Activated CD8-positive, alpha-beta memory T cell treated with anti-CD3 and anti-CD28 coated beads, Interleukin-2, amount 10 ng/mL, durations not matched to agents 7 days and 5 days (primary cell): ENCODE data around the gene RPL38. TPM values are rescaled to one million over a fixed set of nuclear protein-coding genes. Genes with fewer than 3 reads are reported as not detected.
"Not testable (repeated sequence)": the region's sequence is repeated elsewhere in the genome, so short reads cannot be mapped to it uniquely, and the experiment has no call there.

Source experiments
- ATAC-seq: fragments of 150-1000 bp; cut with Tn5 transposase; one replicate; pipeline ENCODE4 v1.10.0; 2021; ENCODE audit warnings: moderate library complexity
- CTCF ChIA-PET: fragments of 350-600 bp; sonication (Branson Sonifier 250); formaldehyde crosslinking; loops from one replicate; lab custom pipeline; 2021; ENCODE audit warnings: antibody characterized with exemption; lab: Charles Lee
- DNase-seq: peaks from one replicate; pipeline ENCODE4 v3.0.0-alpha.2; 2020
- H3K27ac Mint-ChIP-seq: one replicate; pipeline ENCODE4 v1.8.0; 2021; ENCODE audit warnings: mild to moderate bottlenecking, mixed read lengths
- H3K27me3 Mint-ChIP-seq: one replicate; pipeline ENCODE4 v1.8.0; 2021; ENCODE audit warnings: mixed read lengths
- H3K36me3 Mint-ChIP-seq: one replicate; pipeline ENCODE4 v1.8.0; 2021; ENCODE audit warnings: mild to moderate bottlenecking, mixed read lengths
- H3K4me1 Mint-ChIP-seq: one replicate; pipeline ENCODE4 v1.8.0; 2021; ENCODE audit warnings: mixed read lengths
- H3K4me3 Mint-ChIP-seq: one replicate; pipeline ENCODE4 v1.8.0; 2021; ENCODE audit warnings: mild to moderate bottlenecking, moderate library complexity, mixed read lengths
- H3K9me3 Mint-ChIP-seq: one replicate; pipeline ENCODE4 v1.8.0; 2022; ENCODE audit warnings: low read depth, mixed read lengths
- total RNA-seq, 2 experiments: library from RNA; stranded (reverse); gene quantifications; one replicate each; pipeline ENCODE4 v1.2.3, GENCODE V29; 2021

The RPL38 gene
- total RNA-seq, 2 experiments from 2014 or later: 921 to 988 TPM

GRCh38 chr17:74170924-74171323, 32.6 kb upstream of the RPL38 start:
- no peaks in the 10 kb centered on the region for H3K4me1 Mint-ChIP-seq
- peaks cover 43% of the 10 kb centered on the region for H3K27me3 Mint-ChIP-seq
- no peak for DNase-seq
- H3K27ac Mint-ChIP-seq: no peak overlapping the region
- no peaks in the 10 kb centered on the region for H3K9me3 Mint-ChIP-seq
- H3K4me3 Mint-ChIP-seq: no peak overlapping the region
- H3K36me3 Mint-ChIP-seq: no peaks in the 10 kb centered on the region
- no peak for ATAC-seq
- CTCF ChIA-PET: no interaction called here

GRCh38 chr17:74172700-74173099, 30.8 kb upstream of the RPL38 start:
- CTCF ChIA-PET: interaction anchor here (1.5 kb wide), 1 partner anchor 14 kb away, joined by 3 read pairs; no protein-coding TSS in a partner anchor
- Mint-ChIP-seq H3K27me3 (peaks cover 39% of the 10 kb centered on the region), H3K36me3 (no peaks in the 10 kb centered on the region), H3K9me3 (no peaks in the 10 kb centered on the region), H3K4me3 (no peak overlapping the region), H3K4me1 (no peaks in the 10 kb centered on the region), H3K27ac (no peak overlapping the region)
- ATAC-seq (no peak), DNase-seq (no peak)

- ATAC-seq (peak; percentile 57), DNase-seq (peak; percentile 63)
- Mint-ChIP-seq H3K9me3 (no peaks in the 10 kb centered on the region), H3K36me3 (no peaks in the 10 kb centered on the region), H3K27ac (no peak overlapping the region), H3K4me3 (no peak overlapping the region), H3K27me3 (peaks cover 39% of the 10 kb centered on the region), H3K4me1 (no peaks in the 10 kb centered on the region)
- CTCF ChIA-PET: interaction anchor here (1.3 kb wide), 1 partner anchor 11 kb away, joined by 4 read pairs; no protein-coding TSS in a partner anchor
Measured at GRCh38 chr17:74176546-74177001, 26.9 kb upstream of the RPL38 start.

- Mint-ChIP-seq H3K4me1 (no peaks in the 10 kb centered on the region), H3K36me3 (no peaks in the 10 kb centered on the region), H3K4me3 (no peak overlapping the region), H3K27ac (no peak overlapping the region), H3K27me3 (peaks cover 39% of the 10 kb centered on the region), H3K9me3 (no peaks in the 10 kb centered on the region)
- ATAC-seq: no peak
- DNase-seq: no peak
- CTCF ChIA-PET: interaction anchor here (1.3 to 1.5 kb wide), 3 partner anchors 10 to 87 kb away, joined by 4 to 6 read pairs (median 5); no protein-coding TSS in a partner anchor
Measured at GRCh38 chr17:74177018-74177450, 26.4 kb upstream of the RPL38 start.

GRCh38 chr17:74179576-74179975, 23.9 kb upstream of the RPL38 start:
- H3K27ac Mint-ChIP-seq: no peak overlapping the region

GRCh38 chr17:74180336-74180735, 23.1 kb upstream of the RPL38 start:
- DNase-seq (no peak), ATAC-seq (no peak)
- no peak overlapping the region for H3K27ac Mint-ChIP-seq
- H3K4me3 Mint-ChIP-seq: no peak overlapping the region
- no peaks in the 10 kb centered on the region for H3K9me3 Mint-ChIP-seq
- no peaks in the 10 kb centered on the region for H3K36me3 Mint-ChIP-seq
- peaks cover 21% of the 10 kb centered on the region for H3K27me3 Mint-ChIP-seq
- H3K4me1 Mint-ChIP-seq: no peaks in the 10 kb centered on the region
- CTCF ChIA-PET: interaction anchor here (1.5 kb wide), 1 partner anchor 22 kb away, joined by 3 read pairs; no protein-coding TSS in a partner anchor

More at GRCh38 chr17:74179576-74179975, 23.9 kb upstream of the RPL38 start:
- Mint-ChIP-seq H3K4me3 (no peak overlapping the region), H3K4me1 (no peaks in the 10 kb centered on the region), H3K36me3 (no peaks in the 10 kb centered on the region), H3K27me3 (peaks cover 26% of the 10 kb centered on the region), H3K9me3 (no peaks in the 10 kb centered on the region)
- ATAC-seq (no peak), DNase-seq (no peak)
- CTCF ChIA-PET: interaction anchor here (1.5 kb wide), 1 partner anchor 23 kb away, joined by 3 read pairs; no protein-coding TSS in a partner anchor

- ATAC-seq (no peak), DNase-seq (no peak)
- Mint-ChIP-seq H3K4me3 (no peak overlapping the region), H3K9me3 (no peaks in the 10 kb centered on the region), H3K36me3 (no peaks in the 10 kb centered on the region), H3K27ac (no peak overlapping the region), H3K4me1 (no peaks in the 10 kb centered on the region), H3K27me3 (peaks cover 15% of the 10 kb centered on the region)
- CTCF ChIA-PET: interaction anchor here (1.5 kb wide), 1 partner anchor 21 kb away, joined by 3 read pairs; no protein-coding TSS in a partner anchor
Measured at GRCh38 chr17:74181341-74181740, 22.1 kb upstream of the RPL38 start.

- H3K36me3 Mint-ChIP-seq: no peaks in the 10 kb centered on the region
- DNase-seq (no peak), ATAC-seq (no peak)
- CTCF ChIA-PET: interaction anchor here (1.2 kb wide), 1 partner anchor 17 kb away, joined by 4 read pairs; no protein-coding TSS in a partner anchor
- no peaks in the 10 kb centered on the region for H3K9me3 Mint-ChIP-seq
- no peak overlapping the region for H3K27ac Mint-ChIP-seq
- H3K4me1 Mint-ChIP-seq: no peaks in the 10 kb centered on the region
- H3K27me3 Mint-ChIP-seq: peaks cover 7% of the 10 kb centered on the region
- no peak overlapping the region for H3K4me3 Mint-ChIP-seq
Measured at GRCh38 chr17:74182041-74182723, 21.3 kb upstream of the RPL38 start.

- DNase-seq (no peak), ATAC-seq (no peak)
- CTCF ChIA-PET: interaction anchor here (1.2 kb wide), 1 partner anchor 16 kb away, joined by 4 read pairs; no protein-coding TSS in a partner anchor
- Mint-ChIP-seq H3K4me3 (no peak overlapping the region), H3K27ac (no peak overlapping the region), H3K9me3 (no peaks in the 10 kb centered on the region), H3K27me3 (peaks cover 7% of the 10 kb centered on the region), H3K36me3 (no peaks in the 10 kb centered on the region), H3K4me1 (no peaks in the 10 kb centered on the region)
Measured at GRCh38 chr17:74183411-74183810, 20.1 kb upstream of the RPL38 start.

- DNase-seq (no peak), ATAC-seq (no peak)
- Mint-ChIP-seq H3K4me1 (no peaks in the 10 kb centered on the region), H3K27ac (no peak overlapping the region), H3K36me3 (no peaks in the 10 kb centered on the region), H3K9me3 (no peaks in the 10 kb centered on the region), H3K27me3 (no peaks in the 10 kb centered on the region), H3K4me3 (no peak overlapping the region)
- CTCF ChIA-PET: interaction anchor here (0.5 to 1.3 kb wide), 2 partner anchors 14 to 603 kb away, joined by 3 to 4 read pairs; no protein-coding TSS in a partner anchor
Measured at GRCh38 chr17:74185571-74186185, 17.8 kb upstream of the RPL38 start.

- no peak overlapping the region for H3K27ac Mint-ChIP-seq
- no peak for ATAC-seq
- no peak overlapping the region for H3K4me3 Mint-ChIP-seq
- CTCF ChIA-PET: interaction anchor here (1.3 kb wide), 1 partner anchor 10 kb away, joined by 4 read pairs; no protein-coding TSS in a partner anchor
- H3K4me1 Mint-ChIP-seq: no peaks in the 10 kb centered on the region
- no peaks in the 10 kb centered on the region for H3K9me3 Mint-ChIP-seq
- no peaks in the 10 kb centered on the region for H3K27me3 Mint-ChIP-seq
- H3K36me3 Mint-ChIP-seq: no peaks in the 10 kb centered on the region
- no peak for DNase-seq
Measured at GRCh38 chr17:74186498-74186897, 17.0 kb upstream of the RPL38 start.

- DNase-seq: no peak
- Mint-ChIP-seq H3K9me3 (no peaks in the 10 kb centered on the region), H3K27ac (no peak overlapping the region), H3K4me1 (no peaks in the 10 kb centered on the region), H3K36me3 (no peaks in the 10 kb centered on the region), H3K27me3 (peaks cover 3% of the 10 kb centered on the region), H3K4me3 (no peak overlapping the region)
- no peak for ATAC-seq
- CTCF ChIA-PET: interaction anchor here (1.3 kb wide), 1 partner anchor 11 kb away, joined by 4 read pairs; no protein-coding TSS in a partner anchor
Measured at GRCh38 chr17:74187761-74188160, 15.7 kb upstream of the RPL38 start.

- H3K9me3 Mint-ChIP-seq, H3K27me3 Mint-ChIP-seq, DNase-seq, H3K4me3 Mint-ChIP-seq, H3K36me3 Mint-ChIP-seq, ATAC-seq, H3K4me1 Mint-ChIP-seq, H3K27ac Mint-ChIP-seq: not testable (repeated sequence)
- CTCF ChIA-PET: interaction anchor here (3.6 kb wide), 1 partner anchor 11 kb away, joined by 19 read pairs; no protein-coding TSS in a partner anchor
Measured at GRCh38 chr17:74188687-74189086, 14.8 kb upstream of the RPL38 start.
